SU-DHL-6 (cell line): ENCODE data around the gene ATP11A.
"Not testable (repeated sequence)": the region's sequence is repeated elsewhere in the genome, so short reads cannot be mapped to it uniquely, and the experiment has no call there.

ENCODE experiments used
- H2AFZ ChIP-seq: fragments of 200-600 bp; sonication (generic); 2 replicates; pipeline ENCODE4 v1.6.1; 2014; ENCODE audit warnings: low read depth, mild to moderate bottlenecking, moderate library complexity, mixed read lengths, antibody characterized with exemption, low read length; ENCODE audit not compliant: severe bottlenecking
- H3F3A ChIP-seq: fragments of 200-600 bp; shearing (Covaris generic); 2 replicates; pipeline ENCODE4 v1.6.0; 2016; ENCODE audit warnings: antibody characterized with exemption, mild to moderate bottlenecking; ENCODE audit not compliant: insufficient read depth
- H3K27ac ChIP-seq: fragments of 200-600 bp; sonication (generic); 2 replicates; pipeline ENCODE4 v1.5.1; 2016; ENCODE audit warnings: low read depth, mild to moderate bottlenecking, low read length, moderate library complexity, mixed read lengths
- H3K27me3 ChIP-seq: fragments of 200-600 bp; sonication (generic), shearing (Covaris generic); 2 replicates; pipeline ENCODE4 v1.6.0; 2014; ENCODE audit warnings: mild to moderate bottlenecking, low read length
- H3K36me3 ChIP-seq: fragments of 200-600 bp; sonication (generic); 2 replicates; pipeline ENCODE4 v1.6.1; 2014; ENCODE audit warnings: mild to moderate bottlenecking, low read length, mixed read lengths
- H3K4me2 ChIP-seq: fragments of 300-600, 200-600 bp; shearing (Covaris generic), sonication (generic); 2 replicates; pipeline ENCODE4 v1.6.0; 2014; ENCODE audit warnings: low read length, low read depth, mild to moderate bottlenecking; ENCODE audit not compliant: poor library complexity, severe bottlenecking
- H3K4me3 ChIP-seq: fragments of 200-600 bp; sonication (generic); 2 replicates; pipeline ENCODE4 v1.5.1; 2014; ENCODE audit warnings: antibody characterized with exemption, low read length, mild to moderate bottlenecking, mixed read lengths; ENCODE audit not compliant: insufficient read depth, poor library complexity, severe bottlenecking
- H3K79me2 ChIP-seq: fragments of 200-600 bp; sonication (generic); 2 replicates; pipeline ENCODE4 v1.6.1; 2014; ENCODE audit warnings: mild to moderate bottlenecking, low read length, moderate library complexity; ENCODE audit not compliant: insufficient read depth
- H3K9ac ChIP-seq: fragments of 200-600 bp; sonication (generic); 2 replicates; pipeline ENCODE4 v1.7.0; 2014; ENCODE audit warnings: mild to moderate bottlenecking, low read length
- H3K9me2 ChIP-seq: fragments of 200-600 bp; sonication (generic); replicated peaks from 2 replicates; pipeline ENCODE4 v1.6.1; 2014; ENCODE audit warnings: low read length; ENCODE audit not compliant: insufficient read depth
- H3K9me3 ChIP-seq: fragments of 200-600 bp; sonication (generic); 2 replicates; pipeline ENCODE4 v1.6.1; 2014; ENCODE audit warnings: low read length, mixed read lengths; ENCODE audit not compliant: insufficient read depth
- H4K20me1 ChIP-seq: fragments of 200-600 bp; sonication (generic); 2 replicates; pipeline ENCODE4 v1.6.1; 2014; ENCODE audit warnings: low read depth, mild to moderate bottlenecking, antibody characterized with exemption, low read length, moderate library complexity, mixed read lengths
- EZH2phosphoT487 ChIP-seq: fragments of 200-600 bp; sonication (generic), shearing (Covaris generic); conservative IDR thresholded peaks from 2 replicates; pipeline ENCODE4 v1.6.1; 2018; ENCODE audit warnings: mild to moderate bottlenecking, antibody characterized with exemption, low read length, moderate library complexity, mixed read lengths
- TF ChIP-seq, protein P1 (sequence below): fragments of 200-600 bp; sonication (generic); IDR thresholded peaks from one replicate; pipeline ENCODE4 v1.5.1; 2017; ENCODE audit warnings: antibody characterized with exemption, mild to moderate bottlenecking, low read length, moderate library complexity; ENCODE audit not compliant: insufficient read depth, poor library complexity, severe bottlenecking

ATP11A gene

DNA sequence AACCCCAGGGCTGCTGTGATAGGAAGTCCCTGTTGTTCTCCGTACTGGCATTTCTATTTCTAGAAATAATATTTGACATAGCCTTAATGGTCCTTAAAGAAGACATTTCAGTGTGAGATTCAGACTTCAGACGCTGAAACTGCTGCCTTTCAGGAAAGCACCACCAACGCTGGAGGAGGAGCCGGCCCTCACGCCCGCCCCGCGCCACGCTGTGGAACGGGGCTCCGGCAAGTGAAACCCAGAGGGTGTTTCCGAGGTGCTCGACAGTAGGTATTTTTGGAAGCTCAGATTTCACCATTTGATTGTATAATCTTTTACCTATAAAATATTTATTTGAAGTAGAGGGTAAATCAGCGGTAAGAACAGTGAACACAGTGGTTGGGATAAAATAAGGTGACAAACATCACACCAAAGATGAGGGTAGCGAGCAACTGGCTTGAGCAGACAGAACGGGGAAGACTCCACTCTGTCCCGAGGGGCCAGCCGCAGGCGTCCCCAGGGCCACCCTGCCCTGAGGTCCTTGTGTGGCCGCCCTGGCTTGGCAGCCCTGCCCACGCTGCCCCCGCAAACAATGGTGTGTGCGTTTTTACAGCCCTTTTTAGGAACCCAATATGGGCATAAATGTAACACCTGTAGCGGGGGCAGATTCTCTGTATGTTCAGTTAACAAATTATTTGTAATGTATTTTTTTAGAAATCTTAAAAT, 193.6 kb downstream of the ATP11A start:
- Histone ChIP-seq H3K27ac (no peak overlapping the region), H3K4me2 (no peak overlapping the region), H3K36me3 (no peaks in the 10 kb centered on the region), H2AFZ (no peak overlapping the region), H4K20me1 (no peaks in the 10 kb centered on the region), H3K9ac (no peak overlapping the region), H3K27me3 (no peaks in the 10 kb centered on the region), H3F3A (peaks cover 7% of the 10 kb centered on the region; the same call in 1 of the 2 replicates), H3K4me3 (no peak overlapping the region), H3K79me2 (no peaks in the 10 kb centered on the region), H3K9me2 (no peaks in the 10 kb centered on the region), H3K9me3 (no peaks in the 10 kb centered on the region)
- TF ChIP-seq EZH2phosphoT487 = no peak
- TF ChIP-seq, protein P1, sequence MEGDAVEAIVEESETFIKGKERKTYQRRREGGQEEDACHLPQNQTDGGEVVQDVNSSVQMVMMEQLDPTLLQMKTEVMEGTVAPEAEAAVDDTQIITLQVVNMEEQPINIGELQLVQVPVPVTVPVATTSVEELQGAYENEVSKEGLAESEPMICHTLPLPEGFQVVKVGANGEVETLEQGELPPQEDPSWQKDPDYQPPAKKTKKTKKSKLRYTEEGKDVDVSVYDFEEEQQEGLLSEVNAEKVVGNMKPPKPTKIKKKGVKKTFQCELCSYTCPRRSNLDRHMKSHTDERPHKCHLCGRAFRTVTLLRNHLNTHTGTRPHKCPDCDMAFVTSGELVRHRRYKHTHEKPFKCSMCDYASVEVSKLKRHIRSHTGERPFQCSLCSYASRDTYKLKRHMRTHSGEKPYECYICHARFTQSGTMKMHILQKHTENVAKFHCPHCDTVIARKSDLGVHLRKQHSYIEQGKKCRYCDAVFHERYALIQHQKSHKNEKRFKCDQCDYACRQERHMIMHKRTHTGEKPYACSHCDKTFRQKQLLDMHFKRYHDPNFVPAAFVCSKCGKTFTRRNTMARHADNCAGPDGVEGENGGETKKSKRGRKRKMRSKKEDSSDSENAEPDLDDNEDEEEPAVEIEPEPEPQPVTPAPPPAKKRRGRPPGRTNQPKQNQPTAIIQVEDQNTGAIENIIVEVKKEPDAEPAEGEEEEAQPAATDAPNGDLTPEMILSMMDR = no peak

DNA sequence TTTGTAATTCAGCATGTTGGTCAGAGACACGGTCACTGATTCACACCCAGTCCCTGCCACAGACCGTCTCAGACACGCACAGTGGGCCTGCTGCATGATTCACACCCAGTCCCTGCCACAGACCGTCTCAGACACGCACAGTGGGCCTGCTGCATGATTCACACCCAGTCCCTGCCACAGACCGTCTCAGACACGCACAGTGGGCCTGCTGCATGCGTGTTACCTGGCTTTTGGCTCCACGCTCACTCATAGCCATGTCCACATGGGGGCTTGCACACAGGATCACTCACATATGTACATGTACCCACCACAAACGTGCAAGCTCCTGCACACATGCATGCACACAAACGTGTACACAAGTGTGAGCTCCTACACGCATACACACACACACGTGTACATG, 194.9 kb downstream of the ATP11A start:
- not testable (repeated sequence) for H3K4me2 ChIP-seq, H3K79me2 ChIP-seq, H3K9ac ChIP-seq, H3K9me2 ChIP-seq, H4K20me1 ChIP-seq, H3K27ac ChIP-seq, H3K4me3 ChIP-seq, H3F3A ChIP-seq, H3K36me3 ChIP-seq, H3K9me3 ChIP-seq, H3K27me3 ChIP-seq, H2AFZ ChIP-seq

DNA sequence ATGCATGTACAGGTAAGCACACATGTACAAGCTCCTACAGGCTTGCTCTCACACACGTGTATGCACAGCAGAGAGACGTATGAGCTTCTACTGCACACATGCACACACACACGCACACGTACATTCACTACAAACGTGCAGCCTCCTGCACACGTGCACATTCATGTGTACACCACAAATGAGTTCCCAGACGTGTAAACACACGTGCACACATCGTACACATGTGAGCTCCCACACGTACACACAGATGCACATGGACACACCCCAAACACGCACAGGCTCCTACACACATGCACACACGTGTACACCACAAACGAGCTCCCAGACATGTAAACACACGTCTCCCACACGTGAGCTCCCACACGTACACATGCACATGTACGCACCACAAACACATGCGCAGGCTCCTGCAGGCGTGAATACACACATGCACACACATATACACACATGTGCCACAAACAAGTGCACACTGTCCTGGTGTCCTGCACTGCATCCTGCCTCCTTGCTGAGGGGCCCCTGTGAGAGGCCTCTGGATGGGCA, 195.5 kb downstream of the ATP11A start:
- Histone ChIP-seq H3K4me2 (no peak overlapping the region), H2AFZ (no peak overlapping the region), H3K9me2 (no peaks in the 10 kb centered on the region), H4K20me1 (no peaks in the 10 kb centered on the region), H3K27me3 (no peaks in the 10 kb centered on the region), H3K9ac (no peak overlapping the region), H3K79me2 (no peaks in the 10 kb centered on the region), H3K27ac (no peak overlapping the region), H3K9me3 (no peaks in the 10 kb centered on the region), H3K36me3 (no peaks in the 10 kb centered on the region), H3F3A (peaks cover 7% of the 10 kb centered on the region; the same call in 1 of the 2 replicates), H3K4me3 (no peak overlapping the region)
- TF ChIP-seq EZH2phosphoT487 = no peak
- TF ChIP-seq, protein P1 = no peak

DNA sequence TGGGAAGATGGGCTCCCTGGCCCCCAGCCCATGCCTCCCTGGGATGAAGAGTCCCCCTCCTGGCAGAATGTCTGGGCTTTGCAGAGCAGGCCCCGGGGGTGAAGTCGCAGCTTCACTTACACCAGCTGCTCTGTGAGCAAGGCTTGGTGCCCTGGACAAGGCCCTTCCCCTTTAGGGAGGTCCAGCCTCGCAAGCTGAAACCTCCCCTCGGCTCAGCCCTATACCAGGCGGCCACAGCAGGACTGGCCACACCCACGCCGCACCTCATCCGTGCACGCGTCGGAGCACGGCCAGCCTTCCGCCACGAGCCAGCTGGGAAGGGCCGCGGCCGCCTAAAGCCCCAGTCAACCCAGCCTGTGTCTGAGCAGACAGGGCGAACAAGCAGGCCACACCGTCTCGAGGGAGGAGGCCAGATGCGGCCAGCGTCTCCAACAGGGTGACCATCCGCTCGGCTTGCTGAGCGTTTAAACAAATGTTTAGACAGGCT, 196.0 kb downstream of the ATP11A start:
- H3K4me2 ChIP-seq = no peak overlapping the region
- no peaks in the 10 kb centered on the region for H3K36me3 ChIP-seq
- TF ChIP-seq, protein P1 = no peak
- no peak for TF ChIP-seq EZH2phosphoT487
- H3K27ac ChIP-seq = no peak overlapping the region
- H4K20me1 ChIP-seq = no peaks in the 10 kb centered on the region
- H3F3A ChIP-seq = peaks cover 7% of the 10 kb centered on the region; the same call in 1 of the 2 replicates
- no peaks in the 10 kb centered on the region for H3K27me3 ChIP-seq
- no peaks in the 10 kb centered on the region for H3K79me2 ChIP-seq
- H2AFZ ChIP-seq = no peak overlapping the region
- H3K9me2 ChIP-seq = no peaks in the 10 kb centered on the region
- H3K4me3 ChIP-seq = no peak overlapping the region
- no peaks in the 10 kb centered on the region for H3K9me3 ChIP-seq
- no peak overlapping the region for H3K9ac ChIP-seq
